Stimulated activated CD4-positive, alpha-beta T cell treated with anti-CD3 and anti-CD28 coated beads, Interleukin-4, amount 100 ng/mL, for 48 hours (primary cell): ENCODE data around the gene FRMPD4.
"Not testable (repeated sequence)": the region's sequence is repeated elsewhere in the genome, so short reads cannot be mapped to it uniquely, and the experiment has no call there.

Experiments
- DNase-seq, 2 donors: peaks; one replicate each; pipeline ENCODE4 v3.0.0-alpha.2; 2020; ENCODE audit warnings: low read depth in 2 of 2

FRMPD4 gene

GRCh38 chrX:12138361-12139313 lies at the start of gene FRMPD4:
Gene FRMPD4, plus strand, starts transcription at chrX:12138473. Its CDS starts 499 bp downstream, at chrX:12138972.
- DNase-seq: no peak

- no peak for DNase-seq
These were observed 48.5 kb upstream of the FRMPD4 start for GRCh38 chrX:12089740-12090139.

- no peak for DNase-seq
These were observed 25.0 kb upstream of the FRMPD4 start for GRCh38 chrX:12113321-12113720.

GRCh38 chrX:12115377-12115776 lies 22.9 kb upstream of the FRMPD4 start:
- DNase-seq: no peak

- DNase-seq: no peak
These were observed 20.1 kb upstream of the FRMPD4 start for GRCh38 chrX:12118134-12118533.

GRCh38 chrX:12128017-12128416 lies 10.3 kb upstream of the FRMPD4 start:
- DNase-seq: no peak

GRCh38 chrX:12137951-12138360 lies 317 bp upstream of the FRMPD4 start:
- DNase-seq: no peak

GRCh38 chrX:12139934-12140611 lies 1.8 kb downstream of the FRMPD4 start:
- DNase-seq: no peak

GRCh38 chrX:12141511-12141910 lies 3.2 kb downstream of the FRMPD4 start:
- no peak for DNase-seq

GRCh38 chrX:12142661-12143060 lies 4.4 kb downstream of the FRMPD4 start:
- no peak for DNase-seq

- no peak for DNase-seq
These were observed 7.1 kb downstream of the FRMPD4 start for GRCh38 chrX:12145402-12145801.

GRCh38 chrX:12149670-12150407 lies 11.6 kb downstream of the FRMPD4 start:
- no peak for DNase-seq

GRCh38 chrX:12153317-12153716 lies 15.0 kb downstream of the FRMPD4 start:
- DNase-seq: no peak

- no peak for DNase-seq
These were observed 15.5 kb downstream of the FRMPD4 start for GRCh38 chrX:12153741-12154140.

- no peak for DNase-seq
These were observed 21.5 kb downstream of the FRMPD4 start for GRCh38 chrX:12159799-12160198.

- no peak for DNase-seq
These were observed 24.1 kb downstream of the FRMPD4 start for GRCh38 chrX:12162420-12162819.

GRCh38 chrX:12164180-12164579 lies 25.9 kb downstream of the FRMPD4 start:
- not testable (repeated sequence) for DNase-seq

GRCh38 chrX:12170755-12171154 lies 32.5 kb downstream of the FRMPD4 start:
- DNase-seq: no peak

- no peak for DNase-seq
These were observed 36.1 kb downstream of the FRMPD4 start for GRCh38 chrX:12174358-12174757.

GRCh38 chrX:12197030-12197429 lies 58.8 kb downstream of the FRMPD4 start:
- no peak for DNase-seq

GRCh38 chrX:12206413-12206812 lies 68.1 kb downstream of the FRMPD4 start:
- no peak for DNase-seq

- DNase-seq: no peak
These were observed 72.0 kb downstream of the FRMPD4 start for GRCh38 chrX:12210196-12210815.
